Measurements from ENCODE around the gene NDST4.

NDST4 gene

GRCh38 chr4:114864060-114864459, 249.4 kb downstream of the NDST4 start:
- TF ChIP-seq, protein P1, sequence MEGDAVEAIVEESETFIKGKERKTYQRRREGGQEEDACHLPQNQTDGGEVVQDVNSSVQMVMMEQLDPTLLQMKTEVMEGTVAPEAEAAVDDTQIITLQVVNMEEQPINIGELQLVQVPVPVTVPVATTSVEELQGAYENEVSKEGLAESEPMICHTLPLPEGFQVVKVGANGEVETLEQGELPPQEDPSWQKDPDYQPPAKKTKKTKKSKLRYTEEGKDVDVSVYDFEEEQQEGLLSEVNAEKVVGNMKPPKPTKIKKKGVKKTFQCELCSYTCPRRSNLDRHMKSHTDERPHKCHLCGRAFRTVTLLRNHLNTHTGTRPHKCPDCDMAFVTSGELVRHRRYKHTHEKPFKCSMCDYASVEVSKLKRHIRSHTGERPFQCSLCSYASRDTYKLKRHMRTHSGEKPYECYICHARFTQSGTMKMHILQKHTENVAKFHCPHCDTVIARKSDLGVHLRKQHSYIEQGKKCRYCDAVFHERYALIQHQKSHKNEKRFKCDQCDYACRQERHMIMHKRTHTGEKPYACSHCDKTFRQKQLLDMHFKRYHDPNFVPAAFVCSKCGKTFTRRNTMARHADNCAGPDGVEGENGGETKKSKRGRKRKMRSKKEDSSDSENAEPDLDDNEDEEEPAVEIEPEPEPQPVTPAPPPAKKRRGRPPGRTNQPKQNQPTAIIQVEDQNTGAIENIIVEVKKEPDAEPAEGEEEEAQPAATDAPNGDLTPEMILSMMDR (IDR thresholded peaks at IDR 0.05): no peak
- H3K36me3 ChIP-seq: no peaks in the 10 kb centered on the region
- DNase-seq: no peak
- intact Hi-C loops (cut with DNase I; ENCODE audit: low total_unique reads): no loop called here
- H3K4me3 ChIP-seq: no peak overlapping the region
- H3K27me3 ChIP-seq: no peaks in the 10 kb centered on the region
- no peak overlapping the region for H3K27ac ChIP-seq
- H3K9me3 ChIP-seq: no peaks in the 10 kb centered on the region
- no peaks in the 10 kb centered on the region for H3K4me1 ChIP-seq

- intact Hi-C loops (cut with DNase I; ENCODE audit: low total_unique reads): no loop called here
- TF ChIP-seq, protein P1 (IDR thresholded peaks at IDR 0.05): no peak
Observed at GRCh38 chr4:114860786-114861185, 252.6 kb downstream of the NDST4 start.

GRCh38 chr4:114857831-114858230, 255.6 kb downstream of the NDST4 start:
- H3K4me3 ChIP-seq: no peak overlapping the region
- intact Hi-C loops (cut with DNase I; ENCODE audit: low total_unique reads): no loop called here
- no peaks in the 10 kb centered on the region for H3K4me1 ChIP-seq
- H3K27ac ChIP-seq: no peak overlapping the region
- DNase-seq: no peak
- H3K27me3 ChIP-seq: no peaks in the 10 kb centered on the region
- TF ChIP-seq, protein P1 (IDR thresholded peaks at IDR 0.05): no peak
- no peaks in the 10 kb centered on the region for H3K9me3 ChIP-seq
- H3K36me3 ChIP-seq: no peaks in the 10 kb centered on the region

More at GRCh38 chr4:114860786-114861185, 252.6 kb downstream of the NDST4 start:
- Histone ChIP-seq H3K9me3 (no peaks in the 10 kb centered on the region), H3K36me3 (no peaks in the 10 kb centered on the region), H3K27ac (no peak overlapping the region), H3K27me3 (no peaks in the 10 kb centered on the region), H3K4me1 (no peaks in the 10 kb centered on the region), H3K4me3 (no peak overlapping the region)
- no peak for DNase-seq

DNA sequence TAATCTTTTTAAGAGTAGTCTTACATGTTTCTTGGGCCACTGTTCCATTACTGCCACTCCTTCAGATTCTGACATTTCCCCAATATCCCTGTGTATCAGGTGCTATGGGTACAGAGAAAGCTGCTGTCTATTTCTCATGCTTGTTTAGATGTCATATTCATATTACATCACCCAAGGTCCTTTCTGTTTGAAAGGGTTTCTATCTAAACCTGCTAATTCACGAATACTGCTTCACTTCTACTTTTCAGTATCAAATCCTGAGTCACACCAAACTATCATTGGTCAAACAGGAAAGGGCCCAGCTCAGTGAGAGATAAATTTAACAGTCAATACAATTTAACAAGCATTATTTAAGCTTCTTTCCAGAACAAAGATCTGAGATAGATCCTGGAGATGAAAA, 273.4 kb downstream of the NDST4 start:
- DNase-seq: no peak
- TF ChIP-seq, protein P1 (IDR thresholded peaks at IDR 0.05): no peak
- H3K36me3 ChIP-seq: no peaks in the 10 kb centered on the region
- no peak overlapping the region for H3K4me3 ChIP-seq
- H3K27me3 ChIP-seq: no peaks in the 10 kb centered on the region
- no peak overlapping the region for H3K27ac ChIP-seq
- H3K4me1 ChIP-seq: no peaks in the 10 kb centered on the region
- intact Hi-C loops (cut with DNase I; ENCODE audit: low total_unique reads): no loop called here
- no peaks in the 10 kb centered on the region for H3K9me3 ChIP-seq

DNA sequence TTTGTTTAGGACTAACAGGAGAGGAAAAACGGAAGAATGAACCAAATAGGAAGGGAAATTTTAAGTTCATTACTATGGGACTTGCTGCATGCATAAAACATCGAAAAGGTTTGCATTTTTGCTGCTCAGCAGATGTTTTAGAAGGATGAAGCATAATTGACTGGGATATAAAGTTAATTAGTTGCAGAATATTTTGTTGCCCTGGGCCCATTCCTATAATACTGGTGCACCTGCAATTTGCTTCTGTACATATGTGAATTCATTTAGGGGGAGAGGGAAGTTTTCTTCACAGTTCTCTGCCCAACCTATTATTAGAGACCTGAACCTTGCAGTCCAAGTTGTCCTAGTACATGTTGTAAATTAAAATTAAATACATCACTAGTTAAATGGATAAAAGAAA, 282.8 kb downstream of the NDST4 start:
- Histone ChIP-seq H3K4me1 (no peaks in the 10 kb centered on the region), H3K4me3 (no peak overlapping the region), H3K36me3 (no peaks in the 10 kb centered on the region), H3K27ac (no peak overlapping the region), H3K27me3 (no peaks in the 10 kb centered on the region), H3K9me3 (no peaks in the 10 kb centered on the region)
- no peak for DNase-seq
- TF ChIP-seq, protein P1 (IDR thresholded peaks at IDR 0.05): no peak
- intact Hi-C loops (cut with DNase I; ENCODE audit: low total_unique reads): no loop called here

DNA sequence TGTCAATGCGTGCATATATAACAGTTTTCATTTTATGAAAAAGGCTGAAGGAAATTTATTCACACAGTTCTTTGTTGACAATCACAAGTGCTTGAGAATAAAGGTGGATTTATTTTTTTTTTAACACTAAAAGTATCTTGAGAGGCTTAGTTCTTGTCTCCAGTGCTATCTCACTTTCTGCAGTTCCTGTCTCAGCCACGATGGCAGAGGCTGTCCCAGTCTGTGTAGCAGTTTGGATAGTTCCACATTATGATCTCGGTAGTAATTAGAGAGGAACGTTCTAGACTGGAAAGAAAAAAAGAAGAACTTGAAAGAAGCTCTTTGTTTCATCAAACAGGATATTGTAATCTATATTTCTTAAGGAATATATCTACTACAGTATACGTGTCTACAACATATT, 285.8 kb downstream of the NDST4 start:
- no peaks in the 10 kb centered on the region for H3K36me3 ChIP-seq
- no peaks in the 10 kb centered on the region for H3K4me1 ChIP-seq
- intact Hi-C loops (cut with DNase I; ENCODE audit: low total_unique reads): no loop called here
- TF ChIP-seq, protein P1 (IDR thresholded peaks at IDR 0.05): no peak
- H3K4me3 ChIP-seq: no peak overlapping the region
- H3K27ac ChIP-seq: no peak overlapping the region
- no peaks in the 10 kb centered on the region for H3K27me3 ChIP-seq
- DNase-seq: no peak
- H3K9me3 ChIP-seq: no peaks in the 10 kb centered on the region
